ENCODE results near the gene MLXIP. TPM values are rescaled to one million over a fixed set of nuclear protein-coding genes. Genes with fewer than 3 reads are reported as not detected.

The MLXIP gene
- polyA plus RNA-seq, 1 donor from 2014 or later, result 9.2 TPM

DNA sequence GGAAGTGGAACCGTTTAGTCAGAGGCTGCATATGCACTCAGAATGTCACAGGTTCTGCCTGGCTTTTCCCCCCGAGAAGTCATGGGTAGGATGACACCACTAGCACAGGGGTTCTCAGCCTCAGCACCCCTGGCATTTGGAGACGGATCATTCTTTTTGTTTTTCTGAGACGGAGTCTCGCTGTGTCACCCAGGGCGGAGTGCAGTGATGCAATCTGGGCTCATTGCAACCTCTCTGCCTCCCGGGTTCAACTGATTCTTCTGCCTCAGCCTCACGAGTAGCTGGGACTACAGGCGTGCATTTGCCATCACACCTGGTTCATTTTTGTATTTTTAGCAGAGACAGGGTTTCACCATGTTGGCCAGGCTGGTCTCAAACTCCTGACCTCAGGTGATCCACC, 28.7 kb upstream of the MLXIP start:
- Histone ChIP-seq H3K9me3 (ENCODE audit: low read length) (no peaks in the 10 kb centered on the region), H3K4me2 (ENCODE audit: low read length) (no peak overlapping the region), H3K79me2 (replicated peaks; ENCODE audit: insufficient read depth, low read length) (no peaks in the 10 kb centered on the region), H3K9me2 (ENCODE audit: insufficient read depth, low read length) (no peaks in the 10 kb centered on the region), H3K36me3 (ENCODE audit: insufficient read depth, low read length) (no peaks in the 10 kb centered on the region), H4K20me1 (ENCODE audit: insufficient read depth) (no peaks in the 10 kb centered on the region), H3F3A (ENCODE audit: insufficient read depth, low read length, poor library complexity, severe bottlenecking) (no peaks in the 10 kb centered on the region), H2AFZ (ENCODE audit: low read depth, low read length) (no peak overlapping the region), H3K27me3 (ENCODE audit: insufficient read depth, low read depth, low read length) (no peaks in the 10 kb centered on the region), H3K4me3 (ENCODE audit: low read length) (no peak overlapping the region), H3K27ac (ENCODE audit: low read length) (no peak overlapping the region), H3K9ac (ENCODE audit: low read length) (no peak overlapping the region)
- no peak for TF ChIP-seq EZH2 (IDR thresholded peaks at IDR 0.05; ENCODE audit: borderline replicate concordance, insufficient read depth, low read length, poor library complexity, severe bottlenecking)
- no peak for TF ChIP-seq TAF1 (IDR thresholded peaks at IDR 0.05; ENCODE audit: low read depth)
- TF ChIP-seq MXI1 (conservative IDR thresholded peaks at IDR 0.05; ENCODE audit: poor library complexity, severe bottlenecking), result no peak
- TF ChIP-seq, protein P1, sequence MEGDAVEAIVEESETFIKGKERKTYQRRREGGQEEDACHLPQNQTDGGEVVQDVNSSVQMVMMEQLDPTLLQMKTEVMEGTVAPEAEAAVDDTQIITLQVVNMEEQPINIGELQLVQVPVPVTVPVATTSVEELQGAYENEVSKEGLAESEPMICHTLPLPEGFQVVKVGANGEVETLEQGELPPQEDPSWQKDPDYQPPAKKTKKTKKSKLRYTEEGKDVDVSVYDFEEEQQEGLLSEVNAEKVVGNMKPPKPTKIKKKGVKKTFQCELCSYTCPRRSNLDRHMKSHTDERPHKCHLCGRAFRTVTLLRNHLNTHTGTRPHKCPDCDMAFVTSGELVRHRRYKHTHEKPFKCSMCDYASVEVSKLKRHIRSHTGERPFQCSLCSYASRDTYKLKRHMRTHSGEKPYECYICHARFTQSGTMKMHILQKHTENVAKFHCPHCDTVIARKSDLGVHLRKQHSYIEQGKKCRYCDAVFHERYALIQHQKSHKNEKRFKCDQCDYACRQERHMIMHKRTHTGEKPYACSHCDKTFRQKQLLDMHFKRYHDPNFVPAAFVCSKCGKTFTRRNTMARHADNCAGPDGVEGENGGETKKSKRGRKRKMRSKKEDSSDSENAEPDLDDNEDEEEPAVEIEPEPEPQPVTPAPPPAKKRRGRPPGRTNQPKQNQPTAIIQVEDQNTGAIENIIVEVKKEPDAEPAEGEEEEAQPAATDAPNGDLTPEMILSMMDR (IDR thresholded peaks at IDR 0.05; ENCODE audit: poor library complexity, severe bottlenecking), result no peak
- TF ChIP-seq EP300 (conservative IDR thresholded peaks at IDR 0.05; ENCODE audit: poor library complexity, severe bottlenecking), result no peak
- no peak for TF ChIP-seq SMC3 (conservative IDR thresholded peaks at IDR 0.05; ENCODE audit: poor library complexity)
- TF ChIP-seq RAD21 (conservative IDR thresholded peaks at IDR 0.05), result no peak
- TF ChIP-seq, protein P2, sequence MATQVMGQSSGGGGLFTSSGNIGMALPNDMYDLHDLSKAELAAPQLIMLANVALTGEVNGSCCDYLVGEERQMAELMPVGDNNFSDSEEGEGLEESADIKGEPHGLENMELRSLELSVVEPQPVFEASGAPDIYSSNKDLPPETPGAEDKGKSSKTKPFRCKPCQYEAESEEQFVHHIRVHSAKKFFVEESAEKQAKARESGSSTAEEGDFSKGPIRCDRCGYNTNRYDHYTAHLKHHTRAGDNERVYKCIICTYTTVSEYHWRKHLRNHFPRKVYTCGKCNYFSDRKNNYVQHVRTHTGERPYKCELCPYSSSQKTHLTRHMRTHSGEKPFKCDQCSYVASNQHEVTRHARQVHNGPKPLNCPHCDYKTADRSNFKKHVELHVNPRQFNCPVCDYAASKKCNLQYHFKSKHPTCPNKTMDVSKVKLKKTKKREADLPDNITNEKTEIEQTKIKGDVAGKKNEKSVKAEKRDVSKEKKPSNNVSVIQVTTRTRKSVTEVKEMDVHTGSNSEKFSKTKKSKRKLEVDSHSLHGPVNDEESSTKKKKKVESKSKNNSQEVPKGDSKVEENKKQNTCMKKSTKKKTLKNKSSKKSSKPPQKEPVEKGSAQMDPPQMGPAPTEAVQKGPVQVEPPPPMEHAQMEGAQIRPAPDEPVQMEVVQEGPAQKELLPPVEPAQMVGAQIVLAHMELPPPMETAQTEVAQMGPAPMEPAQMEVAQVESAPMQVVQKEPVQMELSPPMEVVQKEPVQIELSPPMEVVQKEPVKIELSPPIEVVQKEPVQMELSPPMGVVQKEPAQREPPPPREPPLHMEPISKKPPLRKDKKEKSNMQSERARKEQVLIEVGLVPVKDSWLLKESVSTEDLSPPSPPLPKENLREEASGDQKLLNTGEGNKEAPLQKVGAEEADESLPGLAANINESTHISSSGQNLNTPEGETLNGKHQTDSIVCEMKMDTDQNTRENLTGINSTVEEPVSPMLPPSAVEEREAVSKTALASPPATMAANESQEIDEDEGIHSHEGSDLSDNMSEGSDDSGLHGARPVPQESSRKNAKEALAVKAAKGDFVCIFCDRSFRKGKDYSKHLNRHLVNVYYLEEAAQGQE (IDR thresholded peaks at IDR 0.05; ENCODE audit: borderline replicate concordance), result no peak
- no peak for TF ChIP-seq POLR2AphosphoS5 (IDR thresholded peaks at IDR 0.05)

DNA sequence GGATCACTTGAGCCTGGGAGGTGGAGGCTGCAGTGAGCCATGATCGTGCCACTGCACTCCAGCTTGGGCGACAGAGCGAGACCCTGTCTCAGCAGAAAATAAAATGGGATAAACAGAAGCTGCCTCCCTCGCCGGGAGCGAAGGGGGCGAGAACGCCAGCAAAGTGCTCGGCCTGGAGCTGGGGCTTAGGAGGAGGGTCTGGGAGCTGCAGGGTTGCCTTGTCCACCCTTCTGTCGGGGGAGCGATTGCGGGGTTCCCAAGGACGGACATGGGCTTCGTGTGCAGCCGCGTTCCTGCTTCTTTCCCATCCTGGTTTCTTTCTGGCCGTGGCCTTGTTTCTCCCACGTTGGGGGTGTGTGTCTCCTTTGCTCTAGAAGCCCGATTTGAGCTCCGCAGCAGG, 27.9 kb upstream of the MLXIP start:
- Histone ChIP-seq H3K9me3 (ENCODE audit: low read length) (no peaks in the 10 kb centered on the region), H3K36me3 (ENCODE audit: insufficient read depth, low read length) (no peaks in the 10 kb centered on the region), H3K27me3 (ENCODE audit: insufficient read depth, low read depth, low read length) (no peaks in the 10 kb centered on the region), H3K9ac (ENCODE audit: low read length) (no peak overlapping the region), H3K4me2 (ENCODE audit: low read length) (no peak overlapping the region), H3F3A (ENCODE audit: insufficient read depth, low read length, poor library complexity, severe bottlenecking) (no peaks in the 10 kb centered on the region), H3K79me2 (replicated peaks; ENCODE audit: insufficient read depth, low read length) (no peaks in the 10 kb centered on the region), H3K4me3 (ENCODE audit: low read length) (no peak overlapping the region), H3K9me2 (ENCODE audit: insufficient read depth, low read length) (no peaks in the 10 kb centered on the region), H2AFZ (ENCODE audit: low read depth, low read length) (no peak overlapping the region), H4K20me1 (ENCODE audit: insufficient read depth) (no peaks in the 10 kb centered on the region), H3K27ac (ENCODE audit: low read length) (no peak overlapping the region)
- TF ChIP-seq TAF1 (IDR thresholded peaks at IDR 0.05; ENCODE audit: low read depth), result no peak
- TF ChIP-seq MXI1 (conservative IDR thresholded peaks at IDR 0.05; ENCODE audit: poor library complexity, severe bottlenecking), result no peak
- TF ChIP-seq SMC3 (conservative IDR thresholded peaks at IDR 0.05; ENCODE audit: poor library complexity), result no peak
- TF ChIP-seq, protein P2 (IDR thresholded peaks at IDR 0.05; ENCODE audit: borderline replicate concordance), result no peak
- TF ChIP-seq RAD21 (conservative IDR thresholded peaks at IDR 0.05), result no peak
- TF ChIP-seq POLR2AphosphoS5 (IDR thresholded peaks at IDR 0.05), result no peak
- no peak for TF ChIP-seq EP300 (conservative IDR thresholded peaks at IDR 0.05; ENCODE audit: poor library complexity, severe bottlenecking)
- TF ChIP-seq, protein P1 (IDR thresholded peaks at IDR 0.05; ENCODE audit: poor library complexity, severe bottlenecking), result no peak

Measured in neural cell (in vitro differentiated cells).